GM21737 (cell line): Measurements from ENCODE around the gene FAM89A.

Experiments used
- ATAC-seq: cut with Tn5 transposase; IDR thresholded peaks from one replicate; pipeline ENCODE4 v1.9.1; 2021; ENCODE audit warnings: mild to moderate bottlenecking, moderate library complexity; ENCODE audit not compliant: unreplicated experiment

Gene FAM89A

DNA sequence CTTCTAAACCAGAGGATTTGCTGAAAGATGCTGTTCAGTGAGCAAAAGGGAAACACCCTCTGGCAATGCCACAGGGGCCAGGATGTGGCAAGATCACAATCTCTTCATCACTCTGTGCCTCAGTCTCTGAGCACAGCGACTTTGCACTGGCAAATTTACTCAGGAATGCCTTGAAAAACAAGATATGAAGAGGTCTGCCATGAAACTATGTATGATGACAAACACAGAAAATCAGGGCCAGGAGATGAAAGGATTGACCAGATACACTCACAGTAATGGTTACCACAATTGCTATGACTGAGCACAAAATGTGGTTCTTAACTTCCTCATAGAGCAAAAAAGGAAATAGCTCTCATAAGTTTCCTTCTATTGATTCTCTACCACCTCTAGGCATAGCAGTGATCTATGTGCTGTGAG is 67.2 kb downstream of the FAM89A start:
- peak; percentile 71 for ATAC-seq

DNA sequence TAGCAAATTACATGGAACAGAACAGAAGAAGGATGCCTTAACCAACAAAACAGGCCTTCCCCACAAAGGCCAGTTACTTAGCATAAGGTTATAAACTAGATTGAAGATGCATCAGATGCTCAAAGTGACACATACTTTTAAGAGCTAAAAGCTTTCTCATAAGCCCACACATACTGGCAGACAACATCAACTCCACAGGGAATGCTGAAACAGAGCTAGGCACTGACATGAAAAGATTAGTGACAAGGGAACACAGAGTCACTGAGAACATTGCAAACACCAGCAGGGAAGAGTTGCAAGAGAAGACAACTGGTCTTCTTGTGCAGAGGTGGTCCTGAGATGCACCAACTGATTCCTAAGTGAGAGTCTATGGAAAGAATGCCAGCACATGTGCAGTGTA is 68.3 kb downstream of the FAM89A start:
- ATAC-seq: no peak

DNA sequence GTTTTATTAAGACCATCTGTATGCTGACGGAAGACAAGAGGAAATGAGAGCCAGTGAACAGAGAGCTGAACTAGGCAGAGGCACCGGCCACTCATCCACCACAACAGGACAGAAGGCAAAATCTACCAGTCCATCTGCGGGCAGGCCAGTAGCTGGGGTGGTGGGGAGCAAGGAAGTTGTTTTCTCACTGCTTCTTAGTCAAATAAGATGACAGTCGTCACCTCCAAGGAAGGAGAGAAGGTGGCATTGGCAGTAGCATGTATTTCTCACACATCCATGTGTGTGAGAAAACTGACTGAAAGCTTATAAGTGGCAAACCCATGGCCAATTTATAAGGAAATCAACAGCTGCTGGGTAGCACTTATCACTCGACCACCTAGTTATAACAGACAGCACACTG is 69.6 kb downstream of the FAM89A start:
- ATAC-seq: no peak
